HepG2 (cell line): ENCODE data around the gene KCNMA1. TPM values are rescaled to one million over a fixed set of nuclear protein-coding genes. Genes with fewer than 3 reads are reported as not detected.

Experiments
- ATAC-seq: fragments of 200-7000 bp; cut with Tn5 transposase; 3 replicates; pipeline ENCODE4 v1.9.1; 2020; ENCODE audit warnings: mild to moderate bottlenecking, moderate library complexity
- BruUV-seq: library from RNA; stranded (reverse); fragments of 400-500 nt; replicated peaks from 2 replicates; lab custom pipeline; 2021; lab: Mats Ljungman, UMichigan
- CTCF ChIA-PET: fragments of 300-600 bp; formaldehyde crosslinking; extraction: SDS; loops from one replicate; lab custom pipeline; 2021; ENCODE audit warnings: low total read pairs, inconsistent platforms, low intra/inter-chr PET ratio; lab: Yijun Ruan, JAX
- POLR2A ChIA-PET: fragments of 350-600 bp; sonication (Branson Sonifier 250); formaldehyde crosslinking; loops from one replicate; lab custom pipeline; 2020; ENCODE audit warnings: antibody characterized with exemption, inconsistent platforms; lab: Yijun Ruan, JAX
- DNase-seq: peaks from one replicate; pipeline ENCODE4 v3.0.0-alpha.2; 2015; ENCODE audit warnings: low spot score
- FAIRE-seq: peaks from 3 replicates; lab custom pipeline; 2011; peaks lifted over from hg19 to GRCh38; lab: Jason Lieb, UNC
- H2AFZ ChIP-seq: one replicate; pipeline ENCODE4 v1.6.1; 2011; ENCODE audit warnings: low read length, inconsistent platforms
- H3K27ac ChIP-seq: fragments of 300-600 bp; 3 replicates; pipeline ENCODE4 v1.8.0; 2011; ENCODE audit warnings: mixed run types, mild to moderate bottlenecking, mixed read lengths, low read length, inconsistent platforms; ENCODE audit not compliant: insufficient read depth; ENCODE audit errors: extremely low read length
- H3K27me3 ChIP-seq, 2 experiments: fragments of 200-600 bp in 1 of 2; 2 replicates in 1 of 2; 3 replicates in 1 of 2; pipeline versions ENCODE4 v1.6.0 to v1.8.0; 2011; ENCODE audit warnings: low read length in 2 of 2, mild to moderate bottlenecking in 2 of 2, moderate library complexity in 2 of 2, inconsistent platforms in 1 of 2; ENCODE audit not compliant: insufficient read depth in 2 of 2, control insufficient read depth in 1 of 2
- H3K36me3 ChIP-seq, 2 experiments: fragments of 200-600 bp in 1 of 2; replicated peaks in 1 of 2; 2 replicates in 1 of 2; 3 replicates in 1 of 2; pipeline versions ENCODE4 v1.5.1 to v1.8.0; 2011; ENCODE audit warnings: low read length in 2 of 2, inconsistent platforms in 1 of 2; ENCODE audit not compliant: insufficient read depth in 2 of 2, control insufficient read depth in 1 of 2
- H3K4me1 ChIP-seq: 2 replicates; pipeline ENCODE4 v1.5.1; 2012; ENCODE audit warnings: low read length, inconsistent platforms; ENCODE audit not compliant: insufficient read depth
- H3K4me2 ChIP-seq: 2 replicates; pipeline ENCODE4 v1.6.0; 2011; ENCODE audit warnings: low read depth, low read length, inconsistent platforms
- H3K4me3 ChIP-seq, 3 experiments: fragments of 200-600 bp in 1 of 3; sonication (generic), shearing (Covaris generic) in 1 of 3; replicated peaks in 1 of 3; 2 replicates each; pipeline ENCODE4 v1.5.1; 2011 to 2016; ENCODE audit warnings: low read length in 3 of 3, inconsistent platforms in 2 of 3, low read depth in 2 of 3, mild to moderate bottlenecking in 2 of 3, control low read depth in 1 of 3, mixed read lengths in 1 of 3; ENCODE audit not compliant: insufficient read depth in 1 of 3
- H3K79me2 ChIP-seq: one replicate; pipeline ENCODE4 v1.6.1; 2011; ENCODE audit warnings: low read length, inconsistent platforms; ENCODE audit not compliant: insufficient read depth
- H3K9ac ChIP-seq: 2 replicates; pipeline ENCODE4 v1.6.0; 2011; ENCODE audit warnings: mild to moderate bottlenecking, low read depth, low read length, inconsistent platforms; ENCODE audit not compliant: insufficient read depth
- H3K9me3 ChIP-seq: 2 replicates; pipeline ENCODE4 v1.5.1; 2012; ENCODE audit warnings: mild to moderate bottlenecking, low read length
- H4K20me1 ChIP-seq: 2 replicates; pipeline ENCODE4 v1.6.0; 2011; ENCODE audit warnings: inconsistent platforms, mild to moderate bottlenecking, low read length, moderate library complexity; ENCODE audit not compliant: insufficient read depth
- AGO2 ChIP-seq: fragments of 200-400 bp; formaldehyde crosslinking; optimal IDR thresholded peaks from 2 replicates; pipeline ENCODE3; 2017; ENCODE audit warnings: mild to moderate bottlenecking, low read depth, low read length, moderate library complexity
- AKAP8 ChIP-seq: sonication (generic); formaldehyde crosslinking; IDR thresholded peaks from 2 replicates; pipeline ENCODE4 v1.5.1; 2020; ENCODE audit warnings: mild to moderate bottlenecking, missing genetic modification reagents
- GATAD1 ChIP-seq: IDR thresholded peaks from 2 replicates; pipeline ENCODE4 v1.6.1; 2016; ENCODE audit warnings: missing genetic modification reagents, missing compliant biosample characterization
- IKZF5 ChIP-seq: IDR thresholded peaks from 2 replicates; pipeline ENCODE4 v1.6.1; 2018; ENCODE audit warnings: missing genetic modification reagents, mild to moderate bottlenecking, missing compliant biosample characterization
- KMT2B ChIP-seq: IDR thresholded peaks from 2 replicates; pipeline ENCODE4 v1.6.1; 2016; ENCODE audit warnings: missing genetic modification reagents, missing compliant biosample characterization
- MED1 ChIP-seq: sonication (generic); formaldehyde crosslinking; IDR thresholded peaks from 2 replicates; pipeline ENCODE4 v1.4.0; 2020; ENCODE audit warnings: missing genetic modification reagents
- NFKBIZ ChIP-seq: IDR thresholded peaks from 2 replicates; pipeline ENCODE4 v1.6.1; 2018; ENCODE audit warnings: missing genetic modification reagents, missing compliant biosample characterization
- TBX2 ChIP-seq: sonication (generic); formaldehyde crosslinking; IDR thresholded peaks from 2 replicates; pipeline ENCODE4 v1.5.0; 2020; ENCODE audit warnings: missing genetic modification reagents, mild to moderate bottlenecking, borderline replicate concordance
- TEAD2 ChIP-seq: sonication (generic); formaldehyde crosslinking; IDR thresholded peaks from 2 replicates; pipeline ENCODE4 v1.9.0; 2021; ENCODE audit warnings: missing genetic modification reagents
- ZBTB1 ChIP-seq: sonication (generic); formaldehyde crosslinking; IDR thresholded peaks from 2 replicates; pipeline ENCODE4 v1.4.0; 2020; ENCODE audit warnings: missing genetic modification reagents, borderline replicate concordance
- ZBTB25 ChIP-seq: IDR thresholded peaks from 2 replicates; pipeline ENCODE4 v1.6.1; 2018; ENCODE audit warnings: missing genetic modification reagents
- ZFP90 ChIP-seq: sonication (generic); formaldehyde crosslinking; IDR thresholded peaks from 2 replicates; pipeline ENCODE4 v1.8.0; 2022; ENCODE audit warnings: missing genetic modification reagents, mild to moderate bottlenecking, inconsistent platforms, borderline replicate concordance
- ZNF777 ChIP-seq: sonication (generic); formaldehyde crosslinking; IDR thresholded peaks from 2 replicates; pipeline ENCODE4 v1.4.0; 2020; ENCODE audit warnings: missing genetic modification reagents
- ZSCAN21 ChIP-seq: sonication (generic); formaldehyde crosslinking; IDR thresholded peaks from 2 replicates; pipeline ENCODE4 v1.8.0; 2022; ENCODE audit warnings: mild to moderate bottlenecking, missing genetic modification reagents, moderate library complexity, borderline replicate concordance
- WGBS: methylation state at CpG from one replicate; pipeline ENCODE4 v1.1.6; 2017; ENCODE audit warnings: low lambda C conversion rate; 5-methylcytosine and 5-hydroxymethylcytosine counted together
- in situ Hi-C: cut with HindIII; loops from 2 replicates; pipeline ENCODE4 v1.10.0; 2017; ENCODE audit warnings: low pct_unique_long_range_greater_than_20kb; ENCODE audit not compliant: extremely low pct_ligation_motif_present
- intact Hi-C: fragments of 100-400 bp; cut with micrococcal nuclease; formaldehyde crosslinking; loops from one replicate; pipeline ENCODE4 v1.10.0; 2022; ENCODE audit not compliant: unreplicated experiment
- polyA plus RNA-seq, 8 experiments: library from polyadenylated mRNA; depleted of rRNA in 3 of 8; stranded (reverse) in 7 of 8; unstranded in 1 of 8; fragments of >200 nt; fragmentation: Illumina TruSeq in 4 of 8; extraction: Trizol in 4 of 8; gene quantifications; 2 replicates each; pipeline versions ENCODE4 v1.2.1 to v1.2.3, GENCODE V29; 2011 to 2016; ENCODE audit warnings: low read depth in 4 of 8, missing spikeins in 1 of 8, mixed read lengths in 1 of 8; ENCODE audit not compliant: insufficient read depth in 1 of 8
- total RNA-seq, 5 experiments: library from RNA; depleted of rRNA; stranded (reverse); fragments of >200 nt; fragmentation: Illumina TruSeq; extraction: Trizol; gene quantifications; 2 replicates each; pipeline ENCODE4 v1.2.3, GENCODE V29; 2016; ENCODE audit warnings: low read depth in 1 of 5

Gene KCNMA1
- total and polyA plus RNA-seq, 2 of the 13 experiments (the other 11 are each of a cell fraction or from before 2014, with no cell fraction given), result 0.02 TPM; not detected in 1

- TF ChIP-seq AKAP8 (CRISPR knock-in tag) (no peak), ZSCAN21 (CRISPR knock-in tag) (no peak), ZBTB1 (CRISPR knock-in tag) (no peak)
These were observed 393.3 kb downstream of the KCNMA1 start (continued) for GRCh38 chr10:77244286-77244685.

GRCh38 chr10:77241350-77241725 lies 396.3 kb downstream of the KCNMA1 start:
- CTCF ChIA-PET, result no interaction called here
- BruUV-seq, result no TSS peak
- no peaks in the 10 kb centered on the region for H3K4me1 ChIP-seq
- POLR2A ChIA-PET, result no interaction called here
- DNase-seq (no peak), FAIRE-seq (no peak)
- no peak overlapping the region for H2AFZ ChIP-seq
- H3K4me2 ChIP-seq, result no peak overlapping the region
- H3K27me3 ChIP-seq, result 0 out of 5 replicates have a peak, but pooled peaks cover 0 to 4% of the 10 kb centered on the region in 2 experiments
- no peak for TF ChIP-seq KMT2B (CRISPR knock-in tag)
- no peak for TF ChIP-seq NFKBIZ (CRISPR knock-in tag)
- TF ChIP-seq AGO2, result no peak
- TF ChIP-seq TEAD2 (CRISPR knock-in tag), result no peak
- no peak for TF ChIP-seq MED1
- no peak for TF ChIP-seq TBX2 (CRISPR knock-in tag)
- TF ChIP-seq ZBTB25 (CRISPR knock-in tag), result no peak
- TF ChIP-seq ZNF777 (CRISPR knock-in tag), result no peak
- no peak for TF ChIP-seq ZFP90
- TF ChIP-seq GATAD1 (CRISPR knock-in tag), result no peak
- no peak for TF ChIP-seq IKZF5
- TF ChIP-seq, all 625 proteins: peak for 0
- no peak for ATAC-seq
- in situ Hi-C loops (no loop called here), intact Hi-C loops (no loop called here)
- no peaks in the 10 kb centered on the region for H3K36me3 ChIP-seq
- no peaks in the 10 kb centered on the region for H3K79me2 ChIP-seq
- no peaks in the 10 kb centered on the region for H4K20me1 ChIP-seq
- no peak overlapping the region for H3K9ac ChIP-seq
- H3K4me3 ChIP-seq, result no peak overlapping the region
- H3K9me3 ChIP-seq, result no peaks in the 10 kb centered on the region
- WGBS, result 3% methylated on average over 3 of the region's 3 CpGs
- no peak overlapping the region for H3K27ac ChIP-seq
